Upper lobe of left lung (tissue), 6 donors: ENCODE measurements around the gene MAK. TPM values are rescaled to one million over a fixed set of nuclear protein-coding genes. Genes with fewer than 3 reads are reported as not detected.

Experiments
- ATAC-seq, 2 donors: fragments of 200-7000 bp; cut with Tn5 transposase; one replicate each; pipeline ENCODE4 v1.9.1; 2022; ENCODE audit warnings: mild to moderate bottlenecking in 2 of 2, moderate library complexity in 2 of 2; ENCODE audit not compliant: low FRiP score in 2 of 2
- DNase-seq, 2 donors: peaks; one replicate each; pipeline ENCODE4 v3.0.0-alpha.2; 2019 to 2020
- H3K27ac ChIP-seq, 4 donors: fragments of 200-600 bp; sonication (generic); one replicate each; pipeline ENCODE4 v1.5.1; 2016 to 2019
- H3K27me3 ChIP-seq, 4 donors: fragments of 200-600 bp; sonication (generic); one replicate each; pipeline ENCODE4 v1.5.1; 2017 to 2019
- H3K36me3 ChIP-seq, 4 donors: fragments of 200-600 bp; sonication (generic); one replicate each; pipeline ENCODE4 v1.5.1; 2016 to 2019
- H3K4me1 ChIP-seq, 4 donors: fragments of 200-600 bp; sonication (generic); one replicate each; pipeline ENCODE4 v1.5.1; 2018 to 2019
- H3K4me3 ChIP-seq, 4 donors: fragments of 200-600 bp; sonication (generic); one replicate each; pipeline ENCODE4 v1.5.1; 2017 to 2019; ENCODE audit warnings: mild to moderate bottlenecking in 2 of 4, moderate library complexity in 1 of 4
- H3K9me3 ChIP-seq, 4 donors: fragments of 200-600 bp; sonication (generic); one replicate each; pipeline ENCODE4 v1.5.1; 2018 to 2019
- EP300 ChIP-seq, 4 donors: sonication (generic); formaldehyde crosslinking; IDR thresholded peaks; one replicate each; pipeline ENCODE4 v1.5.1; 2017; ENCODE audit warnings: antibody characterized with exemption in 4 of 4, control low read depth in 2 of 4
- POLR2A ChIP-seq, 4 donors: fragments of 450-650 bp; IDR thresholded peaks; one replicate each; pipeline ENCODE4 v1.5.1; 2016 to 2017; ENCODE audit warnings: antibody characterized with exemption in 4 of 4, mild to moderate bottlenecking in 2 of 4
- POLR2AphosphoS5 ChIP-seq, 2 donors: sonication (generic); formaldehyde crosslinking; IDR thresholded peaks; one replicate each; pipeline ENCODE4 v1.5.1; 2017; ENCODE audit warnings: antibody characterized with exemption in 2 of 2
- WGBS, 2 donors: methylation state at CpG; one replicate each; pipeline ENCODE4 v1.1.5; 2017 to 2018; 5-methylcytosine and 5-hydroxymethylcytosine counted together
- total RNA-seq, 6 donors: library from RNA; depleted of rRNA in 4 of 6; stranded (reverse); fragments of >200 nt in 4 of 6; gene quantifications; one replicate each; pipeline versions ENCODE4 v1.1.0 to v1.2.1, GENCODE V29; 2016 to 2021
- TF ChIP-seq, protein P1 (sequence below), 6 experiments: fragments of 450-650 bp in 4 of 6; fragments of 200-600 bp in 2 of 6; sonication (generic) in 2 of 6; IDR thresholded peaks; one replicate each; pipeline ENCODE4 v1.5.1; 2016 to 2019; ENCODE audit warnings: antibody characterized with exemption in 6 of 6
- donor health status: DM: no; HTN: no; CAD: no; lungs with moderate emphysema.
- donor health status: DM: no; HTN: yes; CAD: no; lungs with severe emphysema.

Gene MAK
- total RNA-seq, 6 donors from 2014 or later = 0.57 to 5.3 (median 1.8) TPM; not detected in 1

DNA sequence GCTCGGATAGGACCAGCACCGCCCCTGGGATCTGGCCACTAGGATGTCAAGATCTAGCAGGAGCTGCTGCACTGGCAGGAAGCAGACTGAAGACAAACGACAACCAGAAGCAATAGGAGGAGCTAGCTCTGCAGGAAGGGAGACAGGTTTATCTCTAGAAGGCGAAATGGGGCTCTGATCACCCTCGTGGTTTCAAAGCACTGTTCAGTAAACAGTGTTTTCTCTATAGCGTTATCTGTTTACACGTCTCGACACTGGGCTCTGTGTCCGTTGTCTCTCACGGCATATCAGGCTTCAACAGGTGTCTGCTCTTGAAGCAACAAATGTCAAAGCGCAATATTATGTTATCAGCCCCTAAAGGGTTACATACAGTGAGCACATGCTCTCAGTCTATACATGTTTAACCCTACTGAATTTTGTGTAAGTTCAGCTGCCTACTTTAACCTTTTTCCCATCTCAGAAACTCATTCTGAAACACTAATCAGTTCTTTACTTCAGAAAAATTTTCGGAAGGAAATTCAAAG is 66.9 kb downstream of the MAK start:
- H3K27me3 ChIP-seq = no peaks in the 10 kb centered on the region
- H3K4me3 ChIP-seq = no peak overlapping the region
- no peaks in the 10 kb centered on the region for H3K4me1 ChIP-seq
- no peak for TF ChIP-seq POLR2A (IDR thresholded peaks at IDR 0.05)
- TF ChIP-seq, protein P1, sequence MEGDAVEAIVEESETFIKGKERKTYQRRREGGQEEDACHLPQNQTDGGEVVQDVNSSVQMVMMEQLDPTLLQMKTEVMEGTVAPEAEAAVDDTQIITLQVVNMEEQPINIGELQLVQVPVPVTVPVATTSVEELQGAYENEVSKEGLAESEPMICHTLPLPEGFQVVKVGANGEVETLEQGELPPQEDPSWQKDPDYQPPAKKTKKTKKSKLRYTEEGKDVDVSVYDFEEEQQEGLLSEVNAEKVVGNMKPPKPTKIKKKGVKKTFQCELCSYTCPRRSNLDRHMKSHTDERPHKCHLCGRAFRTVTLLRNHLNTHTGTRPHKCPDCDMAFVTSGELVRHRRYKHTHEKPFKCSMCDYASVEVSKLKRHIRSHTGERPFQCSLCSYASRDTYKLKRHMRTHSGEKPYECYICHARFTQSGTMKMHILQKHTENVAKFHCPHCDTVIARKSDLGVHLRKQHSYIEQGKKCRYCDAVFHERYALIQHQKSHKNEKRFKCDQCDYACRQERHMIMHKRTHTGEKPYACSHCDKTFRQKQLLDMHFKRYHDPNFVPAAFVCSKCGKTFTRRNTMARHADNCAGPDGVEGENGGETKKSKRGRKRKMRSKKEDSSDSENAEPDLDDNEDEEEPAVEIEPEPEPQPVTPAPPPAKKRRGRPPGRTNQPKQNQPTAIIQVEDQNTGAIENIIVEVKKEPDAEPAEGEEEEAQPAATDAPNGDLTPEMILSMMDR (IDR thresholded peaks at IDR 0.05) = no peak
- no peak for TF ChIP-seq EP300 (IDR thresholded peaks at IDR 0.05)
- TF ChIP-seq POLR2AphosphoS5 (IDR thresholded peaks at IDR 0.05) = no peak
- WGBS, 2 donors = 62 to 68% methylated on average over 12 of the region's 12 CpGs
- no peak overlapping the region for H3K27ac ChIP-seq
- H3K9me3 ChIP-seq = no peaks in the 10 kb centered on the region
- peaks cover 0 to 31% (median 9%) of the 10 kb centered on the region in 4 donors for H3K36me3 ChIP-seq
- DNase-seq = no peak
- ATAC-seq = no peak

DNA sequence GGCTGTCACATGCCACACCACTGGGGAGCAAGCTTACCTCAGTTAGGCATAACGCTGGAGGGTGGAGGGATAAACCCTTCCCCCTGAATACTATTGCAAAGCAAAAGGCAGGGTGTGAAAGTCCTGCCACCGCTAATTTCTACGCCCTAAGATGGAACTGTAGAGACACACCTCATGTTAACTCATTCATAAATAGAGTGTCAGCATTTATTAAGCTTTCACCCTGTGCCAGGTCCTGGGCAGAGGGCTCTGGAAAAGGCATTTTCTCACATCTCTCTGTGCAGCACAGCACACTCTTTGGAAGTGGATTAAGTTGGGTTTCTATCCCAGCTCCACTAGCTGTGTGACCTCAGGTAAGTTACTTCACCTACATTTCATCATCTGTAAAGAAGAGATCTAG is 68.9 kb downstream of the MAK start:
- 86 to 97% methylated on average over 3 of the region's 3 CpGs for WGBS, 2 donors
- no peaks in the 10 kb centered on the region for H3K27me3 ChIP-seq
- DNase-seq = no peak
- peaks cover 0 to 25% (median 2%) of the 10 kb centered on the region in 4 donors for H3K36me3 ChIP-seq
- no peak overlapping the region for H3K27ac ChIP-seq
- H3K4me3 ChIP-seq = no peak overlapping the region
- no peak for TF ChIP-seq EP300 (IDR thresholded peaks at IDR 0.05)
- no peak for TF ChIP-seq POLR2A (IDR thresholded peaks at IDR 0.05)
- TF ChIP-seq, protein P1 (IDR thresholded peaks at IDR 0.05) = no peak
- no peak for TF ChIP-seq POLR2AphosphoS5 (IDR thresholded peaks at IDR 0.05)
- no peak for ATAC-seq
- no peaks in the 10 kb centered on the region for H3K9me3 ChIP-seq
- H3K4me1 ChIP-seq = no peaks in the 10 kb centered on the region

DNA sequence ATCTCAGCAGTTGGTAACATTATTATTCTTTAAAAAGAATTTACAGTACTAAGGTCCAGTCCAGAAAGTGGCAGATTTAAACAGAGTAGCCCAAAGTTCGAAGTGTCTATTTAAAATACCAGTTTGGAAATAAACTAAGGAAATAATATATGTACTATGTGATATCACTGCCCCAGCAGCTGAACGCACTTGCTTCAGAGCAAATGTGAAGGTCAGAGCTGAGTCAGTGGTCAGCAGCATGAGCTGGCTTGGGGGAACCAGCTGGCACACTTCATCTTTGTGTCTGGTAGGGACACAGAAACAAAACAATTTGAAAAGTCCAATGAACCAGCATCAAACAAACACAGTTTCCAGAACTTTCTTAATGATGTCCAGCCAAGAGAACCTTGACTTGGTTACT is 75.3 kb downstream of the MAK start:
- Histone ChIP-seq H3K36me3 (peaks cover 0 to 12% (median 0%) of the 10 kb centered on the region in 4 donors), H3K27ac (no peak overlapping the region), H3K27me3 (no peaks in the 10 kb centered on the region), H3K4me1 (peaks cover 0 to 4% (median 0%) of the 10 kb centered on the region in 4 donors), H3K4me3 (no peak overlapping the region), H3K9me3 (no peaks in the 10 kb centered on the region)
- TF ChIP-seq POLR2A (IDR thresholded peaks at IDR 0.05) = no peak
- TF ChIP-seq EP300 (IDR thresholded peaks at IDR 0.05) = no peak
- no peak for TF ChIP-seq POLR2AphosphoS5 (IDR thresholded peaks at IDR 0.05)
- TF ChIP-seq, protein P1 (IDR thresholded peaks at IDR 0.05) = no peak
- 95% methylated on average over 2 of the region's 2 CpGs for WGBS, 2 donors
- no peak for ATAC-seq
- no peak for DNase-seq

DNA sequence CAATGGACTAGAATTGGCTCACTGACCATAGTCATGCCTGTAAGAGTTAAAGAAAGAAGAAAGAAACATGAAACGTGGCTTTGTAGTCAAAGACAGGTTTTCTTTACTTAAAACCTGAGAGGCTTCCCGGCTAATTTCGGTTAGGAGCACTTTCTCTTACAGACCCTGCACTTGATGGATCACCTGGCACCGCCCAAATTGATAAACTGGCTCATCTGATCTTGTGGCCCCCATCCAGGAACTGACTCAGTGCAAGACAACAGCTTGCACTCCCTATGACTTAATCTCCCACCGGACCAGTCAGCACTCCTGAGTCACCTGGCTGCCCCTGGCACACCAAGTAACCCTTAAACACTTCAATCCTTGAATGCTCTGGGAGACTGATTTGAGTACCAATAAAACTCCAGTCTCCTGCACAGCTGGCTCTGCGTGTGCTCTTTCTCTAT is 78.4 kb downstream of the MAK start:
- no peaks in the 10 kb centered on the region for H3K27me3 ChIP-seq
- no peaks in the 10 kb centered on the region for H3K9me3 ChIP-seq
- no peak overlapping the region for H3K27ac ChIP-seq
- WGBS, 2 donors = 72 to 76% methylated on average over 6 of the region's 6 CpGs
- peaks cover 0 to 4% (median 0%) of the 10 kb centered on the region in 4 donors for H3K4me1 ChIP-seq
- TF ChIP-seq, protein P1 (IDR thresholded peaks at IDR 0.05) = no peak
- TF ChIP-seq POLR2AphosphoS5 (IDR thresholded peaks at IDR 0.05) = no peak
- TF ChIP-seq EP300 (IDR thresholded peaks at IDR 0.05) = no peak
- TF ChIP-seq POLR2A (IDR thresholded peaks at IDR 0.05) = no peak
- peaks cover 4 to 38% (median 10%) of the 10 kb centered on the region in 4 donors for H3K36me3 ChIP-seq
- ATAC-seq = peak in 1 of 2 donors; percentile 68
- H3K4me3 ChIP-seq = no peak overlapping the region
- DNase-seq = no peak

DNA sequence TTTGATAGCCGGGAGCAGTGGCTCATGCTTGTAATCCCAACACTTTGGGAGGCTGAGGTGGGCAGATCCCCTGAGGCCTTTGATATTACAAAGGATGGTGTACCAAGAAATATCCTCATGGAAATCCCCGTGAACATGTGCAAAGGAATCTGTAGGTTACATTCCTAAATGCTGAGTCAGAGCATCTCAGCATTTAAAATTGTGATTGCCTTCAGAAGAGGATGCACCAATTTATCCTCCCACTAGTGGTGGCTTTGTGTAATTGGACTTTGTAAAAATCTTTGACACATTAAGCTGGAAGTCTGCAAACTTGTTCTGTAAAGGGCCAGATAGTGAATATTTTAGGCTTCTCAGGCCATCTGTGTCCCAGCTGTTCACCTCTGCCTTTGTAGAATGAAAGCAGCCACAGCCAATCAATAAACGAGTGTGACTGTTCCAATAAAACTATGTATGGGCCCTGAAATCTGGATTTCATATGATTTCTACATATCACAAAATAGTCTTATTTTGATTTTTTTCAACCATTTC is 79.0 kb downstream of the MAK start:
- Histone ChIP-seq H3K4me1 (peaks cover 0 to 4% (median 0%) of the 10 kb centered on the region in 4 donors), H3K27me3 (no peaks in the 10 kb centered on the region), H3K36me3 (peaks cover 5 to 43% (median 14%) of the 10 kb centered on the region in 4 donors), H3K4me3 (no peak overlapping the region), H3K27ac (no peak overlapping the region), H3K9me3 (no peaks in the 10 kb centered on the region)
- DNase-seq = no peak
- TF ChIP-seq, protein P1 (IDR thresholded peaks at IDR 0.05) = peak in 4 of 6 experiments; percentile 17 to 54 (median 38)
- TF ChIP-seq POLR2AphosphoS5 (IDR thresholded peaks at IDR 0.05) = no peak
- ATAC-seq = peak in 1 of 2 donors; percentile 72
- WGBS, 2 donors = 62 to 64% methylated on average over 3 of the region's 3 CpGs
